ENCODE data around the gene ENTPD8.
"Not testable (repeated sequence)": the region's sequence is repeated elsewhere in the genome, so short reads cannot be mapped to it uniquely, and the experiment has no call there.

Gene ENTPD8

DNA sequence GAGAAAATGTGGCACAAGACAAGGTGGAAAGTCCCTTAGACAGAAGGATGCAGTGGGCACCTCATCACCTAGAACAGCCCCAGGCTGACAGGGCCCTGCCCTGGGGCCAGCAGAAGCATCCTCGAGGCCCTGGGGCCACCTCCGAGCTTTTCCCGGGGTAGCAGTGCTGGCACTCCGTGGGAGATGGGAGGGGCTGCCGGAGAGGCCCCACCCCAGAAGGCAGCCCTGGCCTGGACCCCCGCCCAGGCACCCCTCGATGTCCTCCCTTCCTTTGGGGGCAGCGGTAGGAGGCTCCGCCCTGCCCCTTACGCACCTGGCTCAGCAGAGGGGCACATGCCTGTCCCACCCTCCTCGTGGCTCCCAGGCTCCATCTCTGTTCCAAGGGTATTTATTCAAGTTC, 35.7 kb upstream of the ENTPD8 start:
- no peak for DNase-seq (ENCODE audit: low read depth in 2 of 2)

DNA sequence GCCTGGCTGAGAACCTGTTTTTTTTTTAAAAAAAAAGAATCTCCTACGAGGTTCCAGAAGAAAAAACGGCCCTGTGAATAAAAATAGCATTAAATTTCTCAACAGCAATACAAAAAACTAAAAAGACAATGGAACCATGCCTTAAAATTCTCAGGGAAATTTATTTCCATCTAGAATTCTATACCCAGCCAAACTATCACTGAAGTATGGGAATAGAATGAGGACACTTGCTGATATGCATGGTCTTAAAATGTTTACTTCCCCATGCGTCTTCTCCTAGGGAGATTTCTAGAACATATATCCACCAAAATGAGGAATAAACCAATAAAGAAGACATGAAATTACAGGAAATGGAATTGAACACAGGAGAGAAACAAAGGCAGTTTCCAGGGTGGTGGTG, 34.5 kb upstream of the ENTPD8 start:
- no peak for DNase-seq (ENCODE audit: low read depth in 2 of 2)

DNA sequence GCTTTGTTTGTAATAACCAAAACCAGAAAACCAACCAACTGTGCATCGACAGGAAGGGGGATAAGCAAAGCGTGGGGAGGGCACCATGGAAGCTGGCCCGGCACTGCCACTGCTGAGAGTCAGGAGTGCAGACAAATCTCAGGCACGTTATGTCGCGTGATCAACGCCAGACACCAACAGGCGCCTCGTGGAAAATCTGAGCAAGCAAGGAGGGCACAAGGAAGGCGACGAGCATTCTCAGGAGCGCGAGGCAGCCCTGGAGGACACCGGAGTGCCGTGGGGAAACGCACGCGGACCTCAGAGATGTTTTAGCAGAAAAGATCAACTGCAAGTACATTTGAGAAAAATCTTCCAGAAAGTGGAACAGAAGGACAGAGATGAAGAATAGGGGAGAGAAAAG, 33.1 kb upstream of the ENTPD8 start:
- no peak for DNase-seq (ENCODE audit: low read depth in 2 of 2)

DNA sequence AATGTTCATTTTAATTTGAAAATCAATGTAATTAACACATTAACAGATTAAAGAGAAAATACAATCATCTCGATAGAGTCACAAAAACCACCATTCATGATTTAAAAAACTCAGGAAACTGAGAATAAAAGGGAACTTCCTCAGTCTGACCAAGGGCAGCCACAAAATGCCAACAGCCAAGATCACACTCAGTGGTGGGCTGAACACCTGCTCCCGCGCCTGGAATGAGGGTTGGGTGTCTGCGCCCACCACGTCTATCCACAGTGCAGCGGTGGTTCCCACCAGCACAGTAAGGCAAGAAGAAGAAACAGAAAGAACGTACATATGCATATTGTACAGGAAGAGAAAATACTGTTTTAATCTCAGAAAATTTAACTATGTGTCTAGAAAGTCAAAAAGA, 29.6 kb upstream of the ENTPD8 start:
- no peak for DNase-seq (ENCODE audit: low read depth in 2 of 2)

- DNase-seq (ENCODE audit: low read depth in 2 of 2): no peak
Observed at GRCh38 chr9:137467896-137468295, 26.7 kb upstream of the ENTPD8 start.

- DNase-seq (ENCODE audit: low read depth in 2 of 2): no peak
Observed at GRCh38 chr9:137467161-137467581, 26.0 kb upstream of the ENTPD8 start.

DNA sequence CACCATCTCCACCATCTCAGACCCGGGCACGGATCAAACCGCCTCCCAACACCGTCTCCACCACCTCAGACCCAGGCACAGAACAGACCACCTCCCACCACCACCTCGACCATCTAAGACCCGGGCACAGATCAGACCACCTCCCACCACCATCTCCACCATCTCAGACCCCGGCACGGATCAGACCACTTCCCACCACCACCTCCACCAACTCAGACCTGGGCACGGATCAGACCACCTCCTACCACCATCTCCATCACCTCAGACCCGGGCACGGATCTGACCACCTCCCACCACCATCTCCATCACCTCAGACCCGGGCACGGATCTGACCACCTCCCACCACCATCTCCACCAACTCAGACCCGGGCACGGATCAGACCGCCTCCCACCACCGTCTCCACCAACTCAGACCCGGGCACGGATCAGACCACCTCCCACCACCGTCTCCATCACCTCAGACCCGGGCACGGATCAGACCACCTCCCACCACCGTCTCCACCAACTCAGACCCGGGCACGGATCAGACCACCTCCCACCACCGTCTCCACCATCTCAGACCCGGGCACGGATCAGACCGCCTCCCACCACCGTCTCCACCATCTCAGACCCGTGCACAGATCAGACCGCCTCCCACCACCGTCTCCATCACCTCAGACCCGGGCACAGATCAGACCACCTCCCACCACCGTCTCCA, 25.4 kb upstream of the ENTPD8 start:
- DNase-seq (ENCODE audit: low read depth in 2 of 2): not testable (repeated sequence)

DNA sequence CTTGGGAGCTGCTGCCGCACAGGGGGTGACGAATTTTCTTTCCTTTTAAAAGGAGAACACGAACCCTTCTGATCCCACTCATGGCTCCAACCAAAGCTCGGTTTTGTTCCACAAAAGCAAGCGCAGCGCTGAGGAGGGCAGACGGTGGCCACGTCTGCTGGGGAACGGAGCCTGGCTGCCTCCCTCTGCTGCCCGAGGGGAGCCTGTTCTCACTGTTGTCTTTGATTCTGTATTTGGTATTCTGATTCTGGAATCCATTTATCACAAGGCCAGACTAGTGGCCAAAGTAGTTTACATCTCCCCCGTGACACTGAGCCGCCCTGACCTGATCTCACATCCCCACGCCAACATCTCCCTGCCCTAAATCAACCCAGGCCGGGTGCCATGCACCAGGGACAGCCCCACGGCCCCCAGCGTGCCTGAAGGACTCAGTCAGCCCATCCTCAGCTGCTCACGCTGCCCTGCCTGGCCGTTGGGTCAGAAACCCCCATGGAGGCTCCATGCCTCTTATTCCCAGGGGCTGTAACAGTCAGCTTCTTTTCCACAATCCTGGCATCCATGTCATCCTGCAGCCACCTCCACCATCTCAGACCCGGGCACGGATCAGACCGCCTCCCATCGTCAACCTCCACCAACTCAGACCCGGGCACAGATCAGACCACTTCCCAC, 24.7 kb upstream of the ENTPD8 start:
- no peak for DNase-seq (ENCODE audit: low read depth in 2 of 2)

DNA sequence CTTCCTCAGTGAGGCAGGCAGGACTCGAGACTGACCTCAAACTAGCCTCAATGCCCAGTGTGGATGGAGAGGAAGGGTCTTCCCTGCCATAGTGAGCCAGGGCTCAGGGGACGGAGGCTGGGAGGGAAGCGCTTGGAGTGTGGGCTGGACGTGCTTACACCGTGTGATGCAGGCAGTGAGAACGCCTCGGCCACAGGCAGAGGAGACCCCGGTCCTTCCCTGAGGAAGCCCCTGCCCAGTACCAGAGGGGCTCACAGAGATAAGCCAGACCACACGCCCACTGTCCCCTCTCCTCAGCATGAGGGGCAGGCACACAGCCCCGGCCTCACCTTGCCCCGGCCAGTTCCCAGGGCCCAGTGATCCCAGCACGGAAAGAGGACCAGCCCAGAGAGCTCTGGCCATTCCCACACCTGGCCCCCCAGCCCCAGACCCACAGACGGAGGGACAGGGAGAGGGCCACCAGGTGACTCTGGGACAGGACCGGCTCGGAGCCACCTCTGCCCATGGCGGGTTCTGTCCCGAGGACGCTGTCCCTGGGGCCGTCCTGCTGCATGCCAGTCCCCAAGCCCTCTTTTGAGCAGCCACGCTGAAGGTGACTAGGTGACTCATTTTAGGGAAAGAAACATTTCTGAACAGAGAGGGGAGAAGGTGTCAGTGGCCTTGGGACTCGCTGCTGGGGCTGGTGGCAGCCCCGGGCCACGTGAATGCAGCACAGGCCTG, 24.0 kb upstream of the ENTPD8 start:
- no peak for DNase-seq (ENCODE audit: low read depth in 2 of 2)

- DNase-seq (ENCODE audit: low read depth in 2 of 2): no peak
Observed at GRCh38 chr9:137464291-137464999, 23.3 kb upstream of the ENTPD8 start.

DNA sequence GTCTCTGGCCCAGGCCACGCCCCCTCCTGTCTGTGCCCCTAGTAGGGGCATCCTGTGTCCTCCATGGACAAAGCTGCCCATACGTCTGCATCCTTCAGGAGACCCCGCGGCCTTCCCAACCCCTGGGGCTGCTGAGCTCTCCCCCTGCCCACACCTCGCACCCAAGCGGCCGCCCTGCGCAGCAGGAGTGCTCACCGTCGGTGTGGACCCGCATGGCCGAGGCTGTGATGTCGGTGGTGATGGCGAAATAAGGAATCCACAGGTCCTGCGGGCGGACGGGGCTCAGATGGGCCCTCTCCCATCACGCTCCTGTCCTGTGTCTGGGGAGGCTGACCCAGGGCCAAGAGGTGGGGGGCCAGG, 22.8 kb upstream of the ENTPD8 start:
- no peak for DNase-seq (ENCODE audit: low read depth in 2 of 2)

- DNase-seq (ENCODE audit: low read depth in 2 of 2): no peak
Observed at GRCh38 chr9:137462986-137463930, 22.1 kb upstream of the ENTPD8 start.

GRCh38 chr9:137462396-137462985, 21.3 kb upstream of the ENTPD8 start:
- no peak for DNase-seq (ENCODE audit: low read depth in 2 of 2)

GRCh38 chr9:137461663-137462395, 20.7 kb upstream of the ENTPD8 start:
- peak; percentile 58 to 67 for DNase-seq (ENCODE audit: low read depth in 2 of 2)

GRCh38 chr9:137461316-137461662, 20.1 kb upstream of the ENTPD8 start:
- no peak for DNase-seq (ENCODE audit: low read depth in 2 of 2)

DNA sequence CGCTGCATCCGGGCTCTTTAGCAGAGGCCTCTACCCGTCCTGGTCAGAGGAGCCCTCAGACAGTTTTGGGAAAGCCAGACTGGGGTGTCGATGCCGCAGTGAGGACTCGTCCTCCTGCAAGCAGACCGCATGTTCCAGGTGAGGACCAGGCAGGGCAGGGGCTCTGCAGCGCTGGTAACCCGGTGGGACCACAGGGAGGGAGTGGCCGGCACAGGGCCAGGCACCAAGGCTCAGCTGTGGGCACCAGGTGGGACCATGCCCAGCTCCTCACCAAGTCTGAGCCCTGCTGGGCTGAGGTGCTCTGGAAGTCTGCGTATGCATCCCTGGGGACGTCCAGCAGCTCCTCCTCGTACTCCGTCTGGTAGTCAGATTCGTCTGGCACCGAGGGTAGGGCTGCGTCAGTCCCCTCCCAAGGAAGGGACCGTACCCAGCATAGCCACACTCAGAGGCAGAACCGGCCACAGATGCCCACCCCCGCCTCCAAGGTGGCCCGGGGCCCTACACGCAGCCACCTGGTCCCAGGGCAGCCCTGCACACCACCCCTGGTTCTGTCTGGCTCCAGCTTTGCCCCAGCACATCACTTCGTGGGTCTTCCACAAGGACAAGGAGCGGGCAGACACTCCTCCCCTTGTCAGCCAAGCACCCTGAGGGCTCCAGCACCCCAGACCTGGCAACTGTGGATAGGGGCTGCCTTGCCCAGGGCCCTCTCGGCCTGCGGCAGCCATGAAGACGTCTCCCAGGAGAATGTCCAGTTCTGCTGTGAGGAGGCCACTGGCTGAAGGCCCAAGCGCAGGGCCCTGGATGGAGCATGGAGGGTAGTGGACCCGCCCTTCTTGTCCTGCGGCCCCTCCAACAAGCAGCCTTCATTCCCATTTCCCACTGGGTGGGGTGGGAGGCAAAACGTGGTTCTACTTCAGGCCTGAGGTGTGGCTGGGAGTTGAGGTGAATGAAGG, 19.5 kb upstream of the ENTPD8 start:
- no peak for DNase-seq (ENCODE audit: low read depth in 2 of 2)

GRCh38 chr9:137459601-137460362, 18.6 kb upstream of the ENTPD8 start:
- DNase-seq (ENCODE audit: low read depth in 2 of 2): no peak

GRCh38 chr9:137459152-137459600, 18.0 kb upstream of the ENTPD8 start, which contains the start of gene NSMF:
NSMF (minus strand) TSS chr9:137459334; CDS start chr9:137459102, 232 bp downstream.
- DNase-seq (ENCODE audit: low read depth in 2 of 2): peak; percentile 85 to 89

Measured in stimulated activated CD8-positive, alpha-beta memory T cell treated with anti-CD3 and anti-CD28 coated beads, Interleukin-7, amount 100 ng/mL, for 1 hour (primary cell).